Mesodermal cell (in vitro differentiated cells): ENCODE results near the gene LOXL1.
A peak's percentile ranks its signal among the peaks of the same experiment; 100 is the strongest.
"Not testable (repeated sequence)": the region's sequence is repeated elsewhere in the genome, so short reads cannot be mapped to it uniquely, and the experiment has no call there.

ENCODE experiments used
- H3K27ac ChIP-seq: 2 replicates; pipeline ENCODE4 v1.7.0; 2013; ENCODE audit warnings: mild to moderate bottlenecking, low read depth, low read length, moderate library complexity; ENCODE audit not compliant: severe bottlenecking
- H3K36me3 ChIP-seq: 2 replicates; pipeline ENCODE4 v1.7.1; 2013; ENCODE audit warnings: mild to moderate bottlenecking, low read length, moderate library complexity; ENCODE audit not compliant: control insufficient read depth, insufficient read depth
- H3K4me1 ChIP-seq: one replicate; pipeline ENCODE4 v1.7.1; 2013; ENCODE audit warnings: mild to moderate bottlenecking, low read length; ENCODE audit not compliant: insufficient read depth, control insufficient read depth, poor library complexity, severe bottlenecking
- H3K4me3 ChIP-seq: 2 replicates; pipeline ENCODE4 v1.7.0; 2013; ENCODE audit warnings: low read length, control low read depth, mild to moderate bottlenecking; ENCODE audit not compliant: insufficient read depth, poor library complexity, severe bottlenecking; ENCODE audit errors: extremely low read depth
- H3K9me3 ChIP-seq: 2 replicates; pipeline ENCODE4 v1.7.1; 2013; ENCODE audit warnings: mild to moderate bottlenecking, low read length, moderate library complexity; ENCODE audit not compliant: control insufficient read depth
- WGBS, 2 experiments: methylation state at CpG; one replicate each; pipeline ENCODE4 v1.1.5; 2013; ENCODE audit warnings: missing lambda C conversion rate in 2 of 2; ENCODE audit not compliant: insufficient coverage in 2 of 2; 5-methylcytosine and 5-hydroxymethylcytosine counted together

LOXL1 gene

GRCh38 chr15:73934281-73934680 is 8.0 kb downstream of the LOXL1 start:
- WGBS, 2 experiments, result 92 to 94% methylated on average over 4 to 5 of the region's 7 CpGs
- Histone ChIP-seq H3K4me1 (peaks cover 79% of the 10 kb centered on the region), H3K4me3 (no peak overlapping the region), H3K27ac (no peak overlapping the region), H3K36me3 (peaks cover 8% of the 10 kb centered on the region), H3K9me3 (no peaks in the 10 kb centered on the region)

GRCh38 chr15:73935547-73935946 is 9.3 kb downstream of the LOXL1 start:
- Histone ChIP-seq H3K27ac (peak overlapping the region; percentile 62), H3K9me3 (no peaks in the 10 kb centered on the region), H3K36me3 (peaks cover 8% of the 10 kb centered on the region), H3K4me1 (peaks cover 79% of the 10 kb centered on the region), H3K4me3 (no peak overlapping the region)
- 82 to 86% methylated on average over 2 to 3 of the region's 4 CpGs for WGBS, 2 experiments

- peaks cover 80% of the 10 kb centered on the region for H3K4me1 ChIP-seq
- H3K36me3 ChIP-seq, result peaks cover 4% of the 10 kb centered on the region
- H3K9me3 ChIP-seq, result no peaks in the 10 kb centered on the region
- H3K27ac ChIP-seq, result peak overlapping the region; percentile 62
- 92 to 95% methylated on average over 3 to 4 of the region's 5 CpGs for WGBS, 2 experiments
- no peak overlapping the region for H3K4me3 ChIP-seq
Measured at GRCh38 chr15:73936181-73936580, 9.9 kb downstream of the LOXL1 start.

GRCh38 chr15:73936588-73937290 is 10.5 kb downstream of the LOXL1 start:
- Histone ChIP-seq H3K36me3 (peaks cover 4% of the 10 kb centered on the region), H3K27ac (peak overlapping the region; percentile 62), H3K4me3 (no peak overlapping the region), H3K4me1 (peaks cover 80% of the 10 kb centered on the region), H3K9me3 (no peaks in the 10 kb centered on the region)
- WGBS, 2 experiments, result 83 to 88% methylated on average over 5 to 9 of the region's 12 CpGs

GRCh38 chr15:73937296-73937695 is 11.0 kb downstream of the LOXL1 start:
- H3K27ac ChIP-seq, result no peak overlapping the region
- WGBS, 2 experiments, result 85 to 89% methylated on average over 8 to 9 of the region's 10 CpGs

GRCh38 chr15:73937726-73938125 is 11.5 kb downstream of the LOXL1 start:
- H3K4me1 ChIP-seq, result peaks cover 79% of the 10 kb centered on the region
- no peak overlapping the region for H3K4me3 ChIP-seq
- peaks cover 6% of the 10 kb centered on the region for H3K36me3 ChIP-seq
- no peak overlapping the region for H3K27ac ChIP-seq
- no peaks in the 10 kb centered on the region for H3K9me3 ChIP-seq
- WGBS, 2 experiments, result 96% methylated on average over 9 to 11 of the region's 11 CpGs

More at GRCh38 chr15:73937296-73937695, 11.0 kb downstream of the LOXL1 start:
- H3K9me3 ChIP-seq, result no peaks in the 10 kb centered on the region
- no peak overlapping the region for H3K4me3 ChIP-seq
- peaks cover 79% of the 10 kb centered on the region for H3K4me1 ChIP-seq
- peaks cover 4% of the 10 kb centered on the region for H3K36me3 ChIP-seq

- not testable (repeated sequence) for H3K4me3 ChIP-seq, H3K27ac ChIP-seq, H3K9me3 ChIP-seq
- H3K4me1 ChIP-seq, result peaks cover 79% of the 10 kb centered on the region
- peaks cover 13% of the 10 kb centered on the region for H3K36me3 ChIP-seq
- 91 to 94% methylated on average over 8 of the region's 8 CpGs for WGBS, 2 experiments
Measured at GRCh38 chr15:73938516-73938915, 12.3 kb downstream of the LOXL1 start.

- Histone ChIP-seq H3K4me1 (peaks cover 77% of the 10 kb centered on the region), H3K4me3 (no peak overlapping the region), H3K36me3 (peaks cover 16% of the 10 kb centered on the region), H3K27ac (peak overlapping the region; percentile 45), H3K9me3 (no peaks in the 10 kb centered on the region)
- 68 to 80% methylated on average over 1 to 3 of the region's 4 CpGs for WGBS, 2 experiments
Measured at GRCh38 chr15:73939138-73939537, 12.9 kb downstream of the LOXL1 start.

- H3K27ac ChIP-seq, result peak overlapping the region; percentile 85
Measured at GRCh38 chr15:73940061-73940981, 14.1 kb downstream of the LOXL1 start.

GRCh38 chr15:73941044-73941443 is 14.8 kb downstream of the LOXL1 start:
- H3K27ac ChIP-seq, result peak overlapping the region; percentile 85
- H3K9me3 ChIP-seq, result no peaks in the 10 kb centered on the region
- H3K4me1 ChIP-seq, result peaks cover 65% of the 10 kb centered on the region
- no CpG with 5 or more reads among the region's 1 CpG for WGBS, 2 experiments
- H3K4me3 ChIP-seq, result no peak overlapping the region
- H3K36me3 ChIP-seq, result peaks cover 21% of the 10 kb centered on the region

More at GRCh38 chr15:73940061-73940981, 14.1 kb downstream of the LOXL1 start:
- peaks cover 72% of the 10 kb centered on the region for H3K4me1 ChIP-seq
- no peak overlapping the region for H3K4me3 ChIP-seq
- no peaks in the 10 kb centered on the region for H3K9me3 ChIP-seq
- WGBS, 2 experiments, result 90 to 94% methylated on average over 6 to 8 of the region's 8 CpGs
- H3K36me3 ChIP-seq, result peaks cover 20% of the 10 kb centered on the region
